Measurements from ENCODE around the gene LHPP. TPM values are rescaled to one million over a fixed set of nuclear protein-coding genes. Genes with fewer than 3 reads are reported as not detected.

Gene LHPP
- total RNA-seq, 4 donors from 2014 or later = 34.2 to 76.7 (median 38.2) TPM

DNA sequence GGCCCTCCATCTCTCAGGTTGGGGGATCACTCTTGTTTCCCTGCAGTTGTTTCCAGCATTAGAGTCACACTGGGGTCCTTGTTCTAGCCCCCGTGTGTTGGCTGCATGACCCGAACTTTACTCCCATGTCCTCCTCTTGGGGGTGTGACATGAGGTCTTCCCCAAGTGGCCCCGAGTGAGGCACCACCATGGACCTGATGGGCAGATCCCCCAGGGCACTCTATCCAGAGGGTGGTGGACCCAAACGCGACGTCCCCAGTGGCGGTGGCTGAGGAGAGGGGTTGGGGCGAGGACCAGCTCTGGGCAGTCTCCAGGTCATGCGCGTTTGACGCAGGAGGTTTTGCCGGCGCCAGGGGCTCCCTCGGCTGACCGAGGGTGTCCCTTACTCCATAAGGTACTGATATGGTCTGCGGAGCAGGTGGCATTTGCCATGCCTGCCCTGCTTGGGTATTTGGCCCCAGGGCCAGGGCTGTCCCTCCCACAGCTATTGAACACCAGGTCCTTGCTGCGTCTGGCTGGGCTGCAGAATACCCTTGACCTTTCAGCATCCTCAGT is 131.9 kb downstream of the LHPP start:
- Histone ChIP-seq H3K36me3 (no peaks in the 10 kb centered on the region), H3K4me3 (no peak overlapping the region), H3K4me1 (peaks cover 0 to 18% (median 1%) of the 10 kb centered on the region in 4 donors), H3K27me3 (no peaks in the 10 kb centered on the region), H3K9me3 (no peaks in the 10 kb centered on the region), H3K27ac (no peak overlapping the region)
- no peak for DNase-seq
- TF ChIP-seq CTCF (IDR thresholded peaks at IDR 0.05) (no peak), POLR2A (IDR thresholded peaks at IDR 0.05) (no peak)

- Histone ChIP-seq H3K36me3 (no peaks in the 10 kb centered on the region), H3K27ac (no peak overlapping the region), H3K9me3 (no peaks in the 10 kb centered on the region), H3K4me3 (no peak overlapping the region), H3K27me3 (no peaks in the 10 kb centered on the region), H3K4me1 (peaks cover 0 to 11% (median 0%) of the 10 kb centered on the region in 4 donors)
- no peak for DNase-seq
- TF ChIP-seq CTCF (IDR thresholded peaks at IDR 0.05) (no peak), POLR2A (IDR thresholded peaks at IDR 0.05) (no peak)
These were observed 132.6 kb downstream of the LHPP start for GRCh38 chr10:124594240-124594639.

DNA sequence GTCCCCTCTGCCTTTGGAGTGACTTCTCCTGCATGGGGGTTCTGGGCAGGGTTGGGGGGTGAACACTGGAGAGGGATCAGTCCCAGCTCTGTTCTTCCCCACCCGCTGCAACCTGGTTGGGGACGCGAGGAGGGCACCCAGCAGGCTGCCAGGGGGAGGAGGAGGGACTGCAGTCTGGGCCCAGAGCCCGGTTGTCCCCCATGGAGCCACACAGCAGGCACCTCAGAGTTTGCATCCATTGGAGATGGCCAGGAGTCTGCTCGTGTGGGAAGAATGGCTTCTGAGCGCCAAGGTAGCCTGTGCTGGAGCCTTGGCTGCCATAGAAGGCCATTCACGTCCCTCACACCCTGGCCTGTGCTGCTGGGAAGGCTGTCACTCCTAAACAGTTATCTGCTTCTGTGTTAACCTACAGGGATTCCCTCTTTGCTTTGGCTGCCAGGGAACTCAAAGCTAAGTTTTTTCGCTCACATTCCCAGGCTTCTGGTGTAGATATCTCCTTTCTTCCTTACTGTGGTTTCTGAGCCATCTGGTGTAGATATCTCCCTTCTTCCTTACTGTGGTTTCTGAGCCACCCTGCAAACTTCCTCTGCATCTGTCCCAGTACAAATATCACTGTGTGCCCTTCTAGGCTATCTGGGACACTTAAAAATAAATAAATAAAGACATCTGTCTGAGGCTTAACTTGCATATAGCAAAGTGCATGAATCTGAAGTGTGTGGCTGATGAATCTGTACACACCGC is 133.7 kb downstream of the LHPP start:
- peaks cover 0 to 9% (median 2%) of the 10 kb centered on the region in 4 donors for H3K4me1 ChIP-seq
- no peaks in the 10 kb centered on the region for H3K9me3 ChIP-seq
- H3K27ac ChIP-seq = no peak overlapping the region
- H3K4me3 ChIP-seq = no peak overlapping the region
- no peaks in the 10 kb centered on the region for H3K36me3 ChIP-seq
- TF ChIP-seq CTCF (IDR thresholded peaks at IDR 0.05) = no peak
- no peak for TF ChIP-seq POLR2A (IDR thresholded peaks at IDR 0.05)
- no peaks in the 10 kb centered on the region for H3K27me3 ChIP-seq
- DNase-seq = no peak

DNA sequence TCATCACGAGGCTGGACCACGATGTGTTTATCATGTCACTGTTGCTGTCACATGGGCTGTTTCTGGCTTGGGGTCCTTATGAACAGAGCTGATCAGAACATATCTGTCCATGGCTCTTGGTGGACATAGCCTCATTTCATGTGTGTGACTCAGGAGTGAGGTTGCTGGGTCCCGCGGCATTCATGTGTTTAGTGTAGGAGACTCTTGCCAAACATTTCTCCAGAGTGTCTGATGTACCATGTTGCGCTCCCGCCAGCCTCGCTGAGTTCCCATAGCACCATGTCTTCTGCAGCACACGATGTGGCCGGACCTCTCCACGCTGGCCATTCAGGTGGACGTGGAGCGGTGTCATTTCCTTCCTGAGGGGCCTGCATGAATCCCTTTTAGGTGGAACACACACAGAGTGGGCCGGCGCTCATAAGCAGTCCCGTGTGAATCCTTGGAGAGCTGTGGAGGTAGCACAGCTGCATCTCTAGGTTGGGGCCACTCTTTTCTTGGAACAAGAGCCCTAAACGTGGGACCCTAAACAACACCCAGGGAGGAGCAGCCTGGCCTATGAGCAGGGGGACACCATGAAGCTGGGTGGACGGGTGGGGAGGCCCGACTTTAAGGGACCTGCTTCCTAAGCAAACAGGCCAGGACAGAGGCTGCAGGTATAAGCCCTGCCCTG is 134.6 kb downstream of the LHPP start:
- H3K9me3 ChIP-seq = no peaks in the 10 kb centered on the region
- no peaks in the 10 kb centered on the region for H3K36me3 ChIP-seq
- no peak overlapping the region for H3K27ac ChIP-seq
- DNase-seq = no peak
- no peak overlapping the region for H3K4me3 ChIP-seq
- no peaks in the 10 kb centered on the region for H3K27me3 ChIP-seq
- TF ChIP-seq POLR2A (IDR thresholded peaks at IDR 0.05) (no peak), CTCF (IDR thresholded peaks at IDR 0.05) (no peak)
- H3K4me1 ChIP-seq = peaks cover 0 to 14% (median 2%) of the 10 kb centered on the region in 4 donors

DNA sequence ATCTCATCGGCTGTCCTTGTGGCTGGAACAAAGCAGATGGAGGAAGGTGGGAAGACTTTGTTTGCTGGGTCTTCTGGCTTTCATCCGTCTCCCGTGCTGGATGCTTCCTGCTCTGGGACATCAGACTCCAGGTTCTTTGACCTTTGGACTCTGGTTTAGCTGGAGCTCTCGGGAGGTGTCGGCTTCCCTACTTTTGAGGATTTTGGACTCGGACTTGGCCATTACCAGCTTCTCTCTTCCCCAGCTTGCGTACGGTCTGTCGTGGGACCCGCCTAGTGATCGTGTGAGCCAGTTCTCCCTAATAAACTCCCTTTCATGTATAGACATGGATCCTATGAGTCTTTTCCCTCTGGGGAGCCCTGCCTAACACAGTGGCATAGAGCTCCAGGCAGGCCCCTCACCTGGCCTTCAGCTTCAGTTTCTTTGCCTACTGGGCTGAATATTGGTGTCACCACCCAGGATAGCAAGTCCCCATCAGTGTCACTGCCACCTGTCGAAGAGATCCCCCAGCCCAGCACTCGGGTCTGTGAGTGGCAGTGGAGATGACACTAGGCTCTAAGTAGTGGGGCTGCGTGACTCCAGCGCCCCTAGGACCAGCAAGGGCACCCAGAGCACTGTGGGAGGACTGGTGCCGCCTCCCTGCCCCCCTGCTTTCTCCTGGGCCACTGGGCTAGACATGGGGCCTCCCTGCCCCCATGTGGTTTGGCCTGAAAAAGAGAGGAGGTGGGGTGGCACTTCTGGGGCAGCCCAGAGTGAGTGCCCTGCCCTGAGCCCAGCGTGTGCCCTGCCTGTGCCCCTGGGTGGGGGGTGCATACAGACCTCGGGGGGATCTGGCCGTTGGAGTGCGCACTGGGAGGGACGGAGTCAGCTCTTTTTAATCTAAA is 135.6 kb downstream of the LHPP start:
- DNase-seq = no peak
- H3K27ac ChIP-seq = no peak overlapping the region
- peaks cover 0 to 23% (median 2%) of the 10 kb centered on the region in 4 donors for H3K4me1 ChIP-seq
- no peaks in the 10 kb centered on the region for H3K27me3 ChIP-seq
- H3K9me3 ChIP-seq = no peaks in the 10 kb centered on the region
- TF ChIP-seq CTCF (IDR thresholded peaks at IDR 0.05) = no peak
- TF ChIP-seq POLR2A (IDR thresholded peaks at IDR 0.05) = no peak
- no peak overlapping the region for H3K4me3 ChIP-seq
- no peaks in the 10 kb centered on the region for H3K36me3 ChIP-seq

All from Peyer's patch (tissue), 4 donors.